NCI-H2196 treated with DMSO at 0.1 percent for 48 hours (cell line): Measurements from ENCODE around the gene TCERG1L.
"Not testable (repeated sequence)": the region's sequence is repeated elsewhere in the genome, so short reads cannot be mapped to it uniquely, and the experiment has no call there.

Experiments used
- DNase-seq: peaks from one replicate; lab custom pipeline; 2025; ENCODE audit not compliant: unreplicated experiment; lab: John Stamatoyannopoulos, UW

Gene TCERG1L

DNA sequence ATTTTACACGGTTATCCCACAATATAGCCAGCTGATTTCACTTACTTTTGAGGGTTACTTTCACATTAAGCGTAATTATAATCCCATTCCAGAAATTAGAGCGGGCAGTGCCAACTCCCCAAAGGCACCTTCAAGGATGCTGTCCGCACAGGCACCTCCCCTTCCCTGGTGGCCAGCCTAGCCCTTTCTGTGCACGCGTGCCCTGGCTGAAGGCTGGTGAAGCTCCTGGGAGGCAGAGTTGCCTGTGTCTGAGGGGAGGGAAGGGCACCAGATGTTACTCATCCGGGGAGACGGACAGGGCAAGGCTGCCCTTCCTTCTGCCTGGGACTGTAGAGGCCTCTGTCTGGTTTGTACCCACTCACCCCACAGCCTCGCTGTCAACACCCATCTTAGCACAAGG is 198.4 kb downstream of the TCERG1L start:
- no peak for DNase-seq

- no peak for DNase-seq
These were observed 198.8 kb downstream of the TCERG1L start for GRCh38 chr10:131112691-131113090.

GRCh38 chr10:131111471-131112080 is 199.9 kb downstream of the TCERG1L start:
- no peak for DNase-seq

GRCh38 chr10:131111007-131111406 is 200.5 kb downstream of the TCERG1L start:
- no peak for DNase-seq

DNA sequence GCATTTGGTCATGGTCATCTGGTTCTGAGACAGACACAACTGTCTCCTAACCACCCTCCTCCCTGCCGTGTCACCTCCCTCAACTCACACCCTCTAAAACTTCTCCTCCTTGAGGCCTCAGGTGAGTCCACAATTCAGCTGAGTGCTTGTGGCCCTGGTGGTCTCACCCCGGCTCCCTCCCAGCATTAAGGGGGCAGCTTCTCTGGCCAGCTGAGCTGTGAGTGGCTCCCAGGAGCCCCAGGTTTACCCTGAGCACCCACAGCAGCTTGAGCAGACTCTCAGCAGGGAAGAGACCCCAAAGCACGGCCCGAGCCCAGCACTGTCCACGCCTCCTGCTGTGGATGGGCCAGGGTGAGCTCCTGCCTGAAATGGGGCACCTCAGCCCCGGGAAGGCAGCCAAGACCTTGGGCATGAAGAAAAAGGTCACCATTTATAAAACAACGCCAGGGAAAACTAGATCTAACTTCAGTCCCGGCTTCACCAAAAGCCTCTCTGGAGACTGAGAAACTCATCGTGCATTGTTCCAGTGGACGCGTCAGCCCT is 201.2 kb downstream of the TCERG1L start:
- no peak for DNase-seq

- no peak for DNase-seq
These were observed 201.8 kb downstream of the TCERG1L start for GRCh38 chr10:131109726-131110125.

DNA sequence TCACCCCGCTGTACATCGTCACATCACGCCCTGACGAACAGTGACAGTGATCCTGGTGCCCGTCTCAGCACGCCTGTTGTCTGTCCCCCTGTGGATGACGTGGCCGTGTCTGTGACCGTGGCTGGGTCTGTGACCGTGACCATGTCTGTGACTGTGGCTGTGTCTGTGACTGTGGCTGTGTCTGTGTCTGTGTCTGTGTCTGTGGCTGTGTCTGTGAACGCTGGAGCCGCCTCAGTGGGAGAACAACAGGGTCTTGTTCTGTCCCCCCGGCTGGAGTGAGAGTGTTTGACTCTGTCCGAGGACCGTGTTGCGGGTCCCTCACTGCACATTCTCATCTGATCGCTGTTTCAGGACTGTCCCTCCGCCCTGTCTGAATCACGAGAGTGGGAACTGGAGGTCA is 202.2 kb downstream of the TCERG1L start:
- DNase-seq: no peak

DNA sequence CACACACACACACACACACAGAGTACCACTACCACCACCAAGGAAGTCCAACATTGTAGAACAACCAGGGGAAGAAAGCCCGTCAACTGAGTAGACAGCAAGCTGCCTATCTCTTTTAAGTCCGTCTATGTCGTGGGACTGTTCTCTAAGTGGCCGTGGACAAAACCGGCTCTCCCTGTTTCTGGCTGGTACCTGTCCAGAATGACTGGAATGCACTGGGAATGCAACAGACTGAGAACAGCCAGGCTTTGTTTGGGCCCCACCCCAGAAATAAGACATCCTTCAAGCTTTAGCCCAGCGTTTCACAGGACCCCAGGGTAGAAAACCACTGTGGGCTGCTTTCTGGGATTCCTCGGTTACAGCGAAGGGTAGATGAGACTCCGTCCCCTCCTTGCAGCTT is 203.6 kb downstream of the TCERG1L start:
- DNase-seq: no peak

GRCh38 chr10:131102676-131103075 is 208.8 kb downstream of the TCERG1L start:
- no peak for DNase-seq

- no peak for DNase-seq
These were observed 209.4 kb downstream of the TCERG1L start for GRCh38 chr10:131102147-131102546.

DNA sequence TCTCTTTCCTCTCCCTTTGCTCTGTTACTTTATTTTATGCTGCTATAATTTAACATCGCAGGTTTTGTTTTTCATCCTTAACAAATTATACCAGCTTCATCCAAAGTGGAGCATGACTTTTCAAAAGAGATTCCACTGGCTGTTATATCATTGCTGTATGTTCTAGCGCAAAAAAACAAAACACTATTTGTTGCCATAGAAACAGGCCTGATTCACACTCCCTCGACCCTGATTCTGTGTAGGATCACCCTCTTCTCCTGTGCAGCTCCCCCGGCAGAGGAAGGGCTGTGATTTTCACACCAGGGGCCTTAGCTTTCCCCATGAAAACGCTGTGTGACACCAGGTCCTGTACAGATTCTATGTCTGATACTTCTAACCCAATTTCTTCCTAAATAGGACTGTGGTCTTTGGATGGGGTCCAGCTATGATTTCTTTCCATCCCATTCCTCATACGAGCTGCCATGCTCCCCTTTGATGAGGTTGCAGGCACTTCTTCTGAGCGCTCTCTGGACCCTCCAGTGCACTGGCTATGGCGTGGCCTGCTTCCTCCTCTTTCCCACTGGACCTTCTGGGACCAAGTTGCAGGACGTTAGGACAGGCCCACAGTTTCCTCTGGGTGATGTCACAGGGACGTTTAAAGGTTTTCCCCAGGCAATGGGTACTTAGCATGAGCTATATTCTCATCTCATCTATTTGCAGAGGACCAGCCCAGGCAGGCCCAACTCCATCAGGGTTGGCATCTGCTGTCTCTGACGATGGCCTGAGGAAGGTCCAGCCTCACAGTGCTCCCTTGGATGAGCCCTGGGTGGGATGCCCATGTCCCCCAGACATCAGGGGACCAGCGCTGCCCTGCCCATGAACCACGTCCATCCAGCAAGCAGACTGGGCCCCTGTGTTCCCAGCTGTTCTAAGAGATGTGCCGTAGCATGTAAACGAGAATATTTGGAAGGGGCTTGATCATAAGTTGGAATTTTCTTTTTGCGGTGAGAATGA is 210.8 kb downstream of the TCERG1L start:
- DNase-seq: not testable (repeated sequence)

DNA sequence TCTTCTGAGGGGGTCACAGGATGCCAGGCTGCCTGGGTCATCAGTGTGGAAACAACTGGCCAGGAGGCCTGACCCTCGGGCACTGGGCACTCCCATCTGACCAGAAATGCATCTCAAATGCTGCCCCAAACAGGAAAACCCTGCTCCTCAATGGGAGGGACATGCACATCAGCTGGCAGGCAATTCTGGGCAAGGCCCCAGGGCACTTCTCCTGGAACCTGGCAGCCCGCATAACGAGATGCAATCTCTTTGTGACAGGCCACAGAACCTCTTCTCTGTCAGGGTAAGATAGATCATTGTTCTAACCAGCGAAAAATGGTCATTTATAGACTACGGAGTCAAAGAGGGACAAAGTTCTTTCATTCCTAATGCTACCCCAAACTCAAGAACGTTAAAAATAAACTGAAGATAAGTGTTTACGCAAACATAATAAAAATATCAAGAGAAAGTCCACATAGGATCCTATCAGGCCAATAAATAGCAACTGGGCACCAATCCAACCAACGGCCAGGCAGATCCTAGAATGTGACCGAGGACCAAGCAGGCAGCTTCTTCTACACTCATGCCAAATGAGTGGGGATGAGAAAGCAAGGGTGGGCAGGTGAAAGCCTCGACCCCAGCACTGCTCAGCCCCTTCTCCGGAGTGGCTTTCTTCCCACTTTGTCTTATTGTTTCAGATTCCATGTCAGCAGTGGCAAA is 212.3 kb downstream of the TCERG1L start:
- no peak for DNase-seq

DNA sequence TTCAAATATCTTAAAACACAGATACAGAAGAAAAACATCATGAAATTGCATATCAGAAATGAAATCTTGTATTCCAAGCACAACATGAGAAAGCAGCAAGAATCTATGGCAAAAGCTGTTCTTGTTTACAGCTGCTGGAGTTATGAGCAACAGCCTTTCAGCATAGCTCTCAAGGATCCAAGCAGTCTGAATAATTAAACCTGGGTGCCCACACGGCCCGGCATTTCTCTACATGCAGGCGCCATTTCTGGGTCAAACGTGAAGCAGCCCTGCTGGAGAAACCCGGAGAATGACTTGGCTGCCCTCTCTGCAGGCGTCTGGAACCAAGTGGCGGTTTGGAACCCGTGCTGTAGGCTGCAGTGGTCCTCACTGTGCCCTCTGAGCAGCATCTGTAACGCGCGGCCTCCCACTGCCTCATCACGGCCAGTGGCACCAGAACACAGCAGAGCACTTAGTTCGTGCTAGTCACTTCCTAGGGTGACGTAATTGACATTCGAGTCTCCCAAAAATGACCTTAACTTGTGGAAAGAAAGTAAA is 213.0 kb downstream of the TCERG1L start:
- DNase-seq: no peak

DNA sequence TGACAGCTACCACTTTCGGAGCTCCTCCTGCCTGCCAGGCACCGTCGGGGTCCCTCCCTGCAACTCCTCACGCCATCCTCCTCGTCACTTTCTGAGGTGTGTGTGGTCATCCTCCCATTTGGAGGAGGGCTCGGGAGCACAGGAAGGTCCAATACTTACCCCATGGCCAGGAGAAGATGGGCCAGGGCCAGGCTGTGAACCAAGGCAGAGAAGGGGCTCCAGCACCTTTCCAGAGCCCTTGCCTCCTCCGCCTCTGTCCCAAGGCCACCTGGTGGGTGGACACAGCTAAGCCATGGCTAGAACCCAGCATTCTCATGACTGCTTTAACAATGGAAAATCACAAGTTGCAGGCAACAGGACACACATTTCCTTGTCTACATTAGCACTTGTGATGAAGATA is 215.5 kb downstream of the TCERG1L start:
- no peak for DNase-seq

GRCh38 chr10:131095313-131095580 is 216.3 kb downstream of the TCERG1L start:
- no peak for DNase-seq

DNA sequence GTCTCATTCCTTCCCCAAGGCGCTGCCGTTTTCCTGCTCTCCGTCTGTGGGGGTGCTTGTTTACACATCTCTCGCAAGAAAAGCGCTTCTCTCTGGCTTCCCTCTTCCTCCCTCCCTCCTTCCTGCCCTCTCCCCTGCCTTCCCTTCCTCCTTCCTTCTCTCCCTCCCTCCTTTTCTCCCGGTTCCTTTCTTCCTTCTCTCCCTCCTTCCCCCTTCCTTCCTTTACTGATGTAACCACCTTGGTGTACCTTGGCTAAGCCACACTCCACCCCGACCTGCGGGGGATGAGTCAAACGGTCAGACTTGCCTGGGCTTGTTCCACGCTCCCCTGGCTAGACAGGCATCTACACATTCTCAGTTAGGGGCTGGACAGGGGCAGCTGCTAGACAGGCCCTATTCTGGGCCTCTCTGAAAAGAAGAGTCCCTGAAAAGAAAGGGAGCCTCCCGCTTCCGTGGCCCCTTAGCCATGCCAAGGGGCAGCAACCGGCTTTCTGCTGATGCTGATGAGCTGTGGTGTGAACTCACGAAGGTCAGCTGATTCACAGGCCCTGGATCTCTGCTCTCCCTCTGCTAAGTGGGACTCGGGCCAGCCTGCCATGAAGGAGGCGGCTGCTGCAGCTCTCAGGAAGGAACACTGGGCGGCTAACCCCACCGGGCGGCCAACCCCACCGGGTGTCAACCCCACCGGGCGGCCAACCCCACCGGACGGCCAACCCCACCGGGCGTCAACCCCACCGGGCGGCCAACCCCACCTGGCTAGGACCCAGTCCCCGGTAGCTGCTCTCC is 216.8 kb downstream of the TCERG1L start:
- peak; percentile 24 for DNase-seq

GRCh38 chr10:131093795-131094366 is 217.6 kb downstream of the TCERG1L start:
- DNase-seq: no peak

GRCh38 chr10:131093346-131093745 is 218.2 kb downstream of the TCERG1L start:
- DNase-seq: no peak

GRCh38 chr10:131092876-131093275 is 218.6 kb downstream of the TCERG1L start:
- DNase-seq: no peak

DNA sequence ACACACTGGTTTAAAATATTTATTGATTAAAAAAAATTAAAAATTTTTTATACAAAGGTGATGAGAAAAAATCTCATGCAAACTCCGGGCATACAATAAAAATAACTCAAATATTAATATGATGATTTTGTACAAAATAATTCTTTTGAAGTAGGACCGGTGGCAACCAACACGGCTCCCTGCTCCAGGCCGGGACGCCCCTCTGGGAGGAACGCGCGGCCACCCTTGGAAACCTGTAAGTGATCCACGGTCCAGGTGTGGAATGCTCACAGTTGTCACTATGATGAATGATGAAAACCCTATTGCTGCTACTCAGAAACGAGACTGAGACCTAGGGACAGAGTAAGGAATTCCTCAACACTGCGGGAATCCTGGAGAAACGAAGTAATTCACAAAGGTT is 219.1 kb downstream of the TCERG1L start:
- no peak for DNase-seq
